HCT116 (cell line): ENCODE measurements around the gene SEMA7A.

Source experiments
- EZH2 ChIP-seq: fragments of 200-600 bp; sonication (generic); IDR thresholded peaks from 2 replicates; pipeline ENCODE4 v1.6.1; 2017; ENCODE audit warnings: antibody characterized with exemption, mixed run types
- POLR2A ChIP-seq: IDR thresholded peaks from 2 replicates; pipeline ENCODE4 v1.7.0; 2011; ENCODE audit warnings: borderline replicate concordance; ENCODE audit not compliant: insufficient read depth, insufficient read length; ENCODE audit errors: extremely low read depth
- RAD21 ChIP-seq: IDR thresholded peaks from 2 replicates; pipeline ENCODE4 v1.6.1; 2012; ENCODE audit warnings: low read depth, mild to moderate bottlenecking
- YY1 ChIP-seq: IDR thresholded peaks from 2 replicates; pipeline ENCODE4 v1.6.1; 2011; ENCODE audit warnings: low read length, low read depth, moderate library complexity, mild to moderate bottlenecking; ENCODE audit not compliant: insufficient replicate concordance; ENCODE audit errors: extremely low read depth
- TF ChIP-seq, protein P1 (sequence below), 3 experiments: fragments of 200-600 bp in 1 of 3; sonication (generic) in 1 of 3; IDR thresholded peaks in 2 of 3; conservative IDR thresholded peaks in 1 of 3; 2 replicates each; pipeline ENCODE4 v1.5.1; 2012 to 2017; ENCODE audit warnings: low read depth in 2 of 3, low read length in 2 of 3, antibody characterized with exemption in 1 of 3, borderline replicate concordance in 1 of 3, control low read depth in 1 of 3, mild to moderate bottlenecking in 1 of 3, mixed read lengths in 1 of 3, mixed run types in 1 of 3, moderate library complexity in 1 of 3; ENCODE audit not compliant: insufficient read depth in 1 of 3

DNA sequence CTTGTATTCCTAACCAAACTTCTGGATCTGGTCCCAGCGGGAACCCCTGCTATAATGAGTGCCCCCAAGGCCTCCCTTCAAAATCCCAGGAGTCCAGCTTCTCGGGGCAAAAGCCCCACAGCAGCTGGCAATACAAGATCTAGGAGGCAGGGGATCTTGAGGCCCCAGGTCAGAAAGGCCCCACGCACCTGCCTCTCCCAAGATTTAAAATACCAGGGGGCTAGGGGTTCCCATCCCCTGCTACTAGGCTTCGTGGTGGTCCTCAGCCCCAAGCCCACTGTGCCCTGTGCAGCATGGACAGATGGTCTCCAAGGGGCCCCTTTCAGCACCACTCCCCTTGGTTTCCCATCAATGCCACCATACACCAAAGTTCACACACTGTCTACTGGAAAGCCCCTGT is 50.5 kb downstream of the SEMA7A start:
- no peak for TF ChIP-seq POLR2A
- TF ChIP-seq RAD21, result no peak
- TF ChIP-seq, protein P1, sequence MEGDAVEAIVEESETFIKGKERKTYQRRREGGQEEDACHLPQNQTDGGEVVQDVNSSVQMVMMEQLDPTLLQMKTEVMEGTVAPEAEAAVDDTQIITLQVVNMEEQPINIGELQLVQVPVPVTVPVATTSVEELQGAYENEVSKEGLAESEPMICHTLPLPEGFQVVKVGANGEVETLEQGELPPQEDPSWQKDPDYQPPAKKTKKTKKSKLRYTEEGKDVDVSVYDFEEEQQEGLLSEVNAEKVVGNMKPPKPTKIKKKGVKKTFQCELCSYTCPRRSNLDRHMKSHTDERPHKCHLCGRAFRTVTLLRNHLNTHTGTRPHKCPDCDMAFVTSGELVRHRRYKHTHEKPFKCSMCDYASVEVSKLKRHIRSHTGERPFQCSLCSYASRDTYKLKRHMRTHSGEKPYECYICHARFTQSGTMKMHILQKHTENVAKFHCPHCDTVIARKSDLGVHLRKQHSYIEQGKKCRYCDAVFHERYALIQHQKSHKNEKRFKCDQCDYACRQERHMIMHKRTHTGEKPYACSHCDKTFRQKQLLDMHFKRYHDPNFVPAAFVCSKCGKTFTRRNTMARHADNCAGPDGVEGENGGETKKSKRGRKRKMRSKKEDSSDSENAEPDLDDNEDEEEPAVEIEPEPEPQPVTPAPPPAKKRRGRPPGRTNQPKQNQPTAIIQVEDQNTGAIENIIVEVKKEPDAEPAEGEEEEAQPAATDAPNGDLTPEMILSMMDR (IDR thresholded peaks at IDR 0.05 in 2 of 3, conservative IDR thresholded peaks at IDR 0.05 in 1 of 3; ENCODE audit: borderline replicate concordance in 1 of 3, insufficient read depth in 1 of 3, low read depth in 2 of 3, low read length in 2 of 3), result no peak
- TF ChIP-seq YY1, result no peak
- no peak for TF ChIP-seq EZH2
